C4-2B (cell line): Measurements from ENCODE around the gene DPP6.

Source experiments
- H3K27ac ChIP-seq: fragments of 450-650 bp; 2 replicates; pipeline ENCODE4 v1.5.1; 2017
- ZFX ChIP-seq: fragments of 450-650 bp; IDR thresholded peaks from 2 replicates; pipeline ENCODE4 v1.6.1; 2017
- TF ChIP-seq, protein P1 (sequence below): fragments of 450-650 bp; conservative IDR thresholded peaks from 2 replicates; pipeline ENCODE4 v1.5.1; 2017; ENCODE audit warnings: mild to moderate bottlenecking

DPP6 gene

DNA sequence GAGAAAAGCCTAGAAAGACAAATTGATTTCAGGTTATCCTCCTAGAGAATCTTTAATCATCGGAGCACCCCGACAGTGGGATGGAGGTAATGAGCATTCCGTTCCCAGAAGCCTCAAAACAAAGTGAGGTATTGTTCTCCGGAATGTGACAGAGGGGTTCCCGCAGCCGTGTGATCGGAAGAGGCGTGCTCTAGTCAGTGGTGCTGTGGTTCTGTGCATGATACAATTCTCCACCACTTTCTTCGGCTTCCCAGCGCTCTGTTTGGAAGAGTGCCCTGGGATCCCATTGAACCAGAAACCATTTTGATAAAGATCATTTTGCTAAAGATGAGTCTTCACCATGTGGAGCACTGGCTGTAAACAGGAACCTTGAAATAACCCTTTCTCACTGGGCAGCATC is 516.1 kb downstream of the DPP6 start:
- TF ChIP-seq ZFX = no peak
- TF ChIP-seq, protein P1, sequence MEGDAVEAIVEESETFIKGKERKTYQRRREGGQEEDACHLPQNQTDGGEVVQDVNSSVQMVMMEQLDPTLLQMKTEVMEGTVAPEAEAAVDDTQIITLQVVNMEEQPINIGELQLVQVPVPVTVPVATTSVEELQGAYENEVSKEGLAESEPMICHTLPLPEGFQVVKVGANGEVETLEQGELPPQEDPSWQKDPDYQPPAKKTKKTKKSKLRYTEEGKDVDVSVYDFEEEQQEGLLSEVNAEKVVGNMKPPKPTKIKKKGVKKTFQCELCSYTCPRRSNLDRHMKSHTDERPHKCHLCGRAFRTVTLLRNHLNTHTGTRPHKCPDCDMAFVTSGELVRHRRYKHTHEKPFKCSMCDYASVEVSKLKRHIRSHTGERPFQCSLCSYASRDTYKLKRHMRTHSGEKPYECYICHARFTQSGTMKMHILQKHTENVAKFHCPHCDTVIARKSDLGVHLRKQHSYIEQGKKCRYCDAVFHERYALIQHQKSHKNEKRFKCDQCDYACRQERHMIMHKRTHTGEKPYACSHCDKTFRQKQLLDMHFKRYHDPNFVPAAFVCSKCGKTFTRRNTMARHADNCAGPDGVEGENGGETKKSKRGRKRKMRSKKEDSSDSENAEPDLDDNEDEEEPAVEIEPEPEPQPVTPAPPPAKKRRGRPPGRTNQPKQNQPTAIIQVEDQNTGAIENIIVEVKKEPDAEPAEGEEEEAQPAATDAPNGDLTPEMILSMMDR = no peak
- no peak overlapping the region for H3K27ac ChIP-seq

DNA sequence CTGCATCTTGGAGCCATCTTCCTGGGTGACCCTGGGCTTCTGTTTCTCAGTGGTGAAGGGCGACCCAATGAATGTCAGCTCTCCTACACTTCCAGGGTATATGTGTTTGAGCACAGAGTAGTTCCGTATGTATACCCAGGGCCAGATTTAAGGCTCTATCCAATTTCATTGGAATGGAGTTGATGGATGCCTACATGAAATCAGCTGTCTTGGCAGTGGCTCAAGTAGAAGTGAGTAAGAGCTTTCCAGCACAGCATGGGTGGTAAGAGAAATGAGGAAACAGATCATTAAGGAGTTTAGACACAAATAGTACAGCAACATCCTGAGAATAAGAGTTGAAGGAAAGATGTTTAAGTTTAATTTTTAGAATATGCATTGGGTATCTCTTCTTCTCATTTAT is 517.7 kb downstream of the DPP6 start:
- TF ChIP-seq, protein P1 = no peak
- TF ChIP-seq ZFX = no peak
- H3K27ac ChIP-seq = no peak overlapping the region

DNA sequence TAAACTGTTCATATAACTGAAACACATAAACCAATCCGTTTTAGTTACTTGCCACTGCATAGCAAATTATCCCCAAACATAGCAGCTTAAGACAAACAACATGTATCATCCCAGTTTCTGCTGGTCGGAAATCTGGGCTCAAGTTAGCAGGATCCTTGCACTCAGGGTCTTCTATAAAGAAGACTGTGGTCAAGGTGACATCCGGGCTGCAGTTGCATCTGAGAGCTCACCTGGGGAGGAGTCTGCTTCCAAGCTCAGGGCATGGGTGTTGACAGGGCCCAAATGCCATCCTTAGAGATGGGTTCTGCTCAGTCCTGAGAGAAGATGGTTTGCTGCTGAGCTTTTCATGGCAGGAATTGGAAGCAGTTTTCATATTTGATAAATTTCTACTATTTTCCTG is 519.6 kb downstream of the DPP6 start:
- TF ChIP-seq, protein P1 = no peak
- TF ChIP-seq ZFX = no peak
- H3K27ac ChIP-seq = no peak overlapping the region

DNA sequence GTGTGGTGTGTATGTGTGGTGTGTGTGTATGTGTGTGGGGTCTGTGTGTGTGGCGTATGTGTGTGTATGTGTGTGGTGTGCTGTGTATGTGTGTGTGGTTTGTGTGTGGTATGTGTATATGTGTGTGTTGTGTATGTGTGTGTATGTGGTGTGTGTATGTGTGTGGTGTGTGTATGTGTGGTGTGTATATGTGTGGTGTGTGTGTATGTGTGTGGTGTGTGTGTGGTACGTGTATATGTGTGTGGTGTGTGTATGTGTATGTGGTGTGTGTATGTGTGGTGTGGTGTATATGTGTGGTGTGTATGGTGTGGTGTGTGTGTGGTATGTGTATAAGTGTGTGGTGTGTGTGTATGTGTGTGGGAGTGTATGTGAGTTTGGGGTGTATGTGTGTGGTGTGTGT is 522.0 kb downstream of the DPP6 start:
- no peak overlapping the region for H3K27ac ChIP-seq
- TF ChIP-seq ZFX = no peak
- TF ChIP-seq, protein P1 = no peak

DNA sequence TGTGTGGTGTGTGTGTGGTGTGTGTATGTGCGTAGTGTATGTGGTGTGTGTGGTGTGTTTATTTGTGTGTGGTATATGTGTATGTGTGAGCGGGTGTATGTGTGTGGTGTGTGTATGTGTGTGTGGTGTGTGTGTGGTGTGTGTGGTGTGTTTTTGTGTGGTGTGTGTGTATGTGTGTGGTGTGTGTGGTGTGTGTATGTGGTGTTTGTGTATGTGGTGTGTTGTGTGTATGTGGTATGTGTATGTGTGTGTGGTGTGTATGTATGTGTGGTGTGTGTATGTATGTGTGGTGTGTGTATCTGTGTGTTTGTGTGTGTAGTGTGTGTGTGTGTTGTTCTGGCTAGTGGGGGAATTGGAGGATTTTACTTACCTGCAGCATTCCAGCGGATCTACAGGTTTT is 523.3 kb downstream of the DPP6 start:
- no peak overlapping the region for H3K27ac ChIP-seq
- TF ChIP-seq, protein P1 = no peak
- TF ChIP-seq ZFX = no peak

DNA sequence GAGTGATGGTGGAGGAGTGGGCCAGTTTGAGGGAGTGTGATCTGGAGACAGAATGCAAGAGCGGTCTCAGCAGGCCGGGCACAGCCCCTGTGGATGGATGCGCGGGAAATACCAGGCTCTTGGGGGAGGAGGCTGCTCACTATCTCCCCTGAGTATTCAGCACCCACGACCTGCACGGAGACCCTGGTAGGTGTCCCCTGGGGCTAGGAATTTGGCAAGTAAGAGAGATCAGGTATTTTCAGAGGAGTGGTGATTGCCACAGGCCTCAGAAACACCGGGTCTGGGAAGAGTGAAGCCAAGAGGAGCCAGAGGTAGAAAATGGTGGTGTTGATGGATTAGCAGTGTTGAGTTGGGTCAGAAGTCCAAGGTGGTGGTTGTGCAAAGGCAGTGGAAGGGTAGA is 524.4 kb downstream of the DPP6 start:
- TF ChIP-seq, protein P1 = no peak
- no peak for TF ChIP-seq ZFX
- no peak overlapping the region for H3K27ac ChIP-seq

DNA sequence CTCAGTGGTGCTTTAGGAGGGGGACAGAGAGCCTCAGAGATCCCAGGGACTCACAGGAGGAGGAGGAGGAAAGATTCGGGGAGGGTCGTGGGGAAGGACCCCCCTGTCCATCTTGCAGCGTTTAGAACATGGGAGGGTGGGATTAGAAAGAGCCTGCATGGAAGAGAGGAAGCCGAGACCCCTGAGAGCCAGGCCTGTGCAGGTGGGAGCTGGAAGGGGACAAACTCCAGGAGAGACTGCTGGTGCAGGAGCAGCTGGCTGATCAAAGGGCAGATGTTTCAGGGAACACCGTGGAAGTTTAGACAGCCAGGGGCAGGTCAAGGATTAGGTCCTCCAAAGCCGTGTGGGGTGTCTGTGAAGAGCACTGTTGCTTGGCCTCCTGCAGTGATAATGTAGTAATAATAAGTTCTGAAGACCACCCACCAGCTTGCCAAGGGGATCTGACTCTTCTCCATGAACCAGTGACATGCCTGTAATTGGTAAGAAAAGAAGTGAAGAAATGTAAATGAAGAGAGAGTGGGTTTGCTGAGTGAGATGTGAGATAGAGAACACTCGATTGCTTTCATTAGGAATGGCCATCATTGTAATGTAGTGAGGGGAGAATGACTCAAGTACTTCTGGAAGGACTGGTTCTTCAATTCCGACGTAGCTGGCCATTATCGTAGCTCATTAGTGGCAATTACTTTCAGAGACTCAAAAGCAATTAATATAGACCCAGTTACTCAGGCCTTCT is 525.1 kb downstream of the DPP6 start:
- no peak for TF ChIP-seq ZFX
- TF ChIP-seq, protein P1 = no peak
- H3K27ac ChIP-seq = no peak overlapping the region
